Fibroblast of skin of left quadriceps (primary cell): ENCODE data around the gene CCDC13.

Source experiments
- DNase-seq, 2 experiments: peaks; one replicate each; pipeline ENCODE4 v3.0.0-alpha.2; 2013; ENCODE audit warnings: low read depth in 2 of 2

CCDC13 gene

DNA sequence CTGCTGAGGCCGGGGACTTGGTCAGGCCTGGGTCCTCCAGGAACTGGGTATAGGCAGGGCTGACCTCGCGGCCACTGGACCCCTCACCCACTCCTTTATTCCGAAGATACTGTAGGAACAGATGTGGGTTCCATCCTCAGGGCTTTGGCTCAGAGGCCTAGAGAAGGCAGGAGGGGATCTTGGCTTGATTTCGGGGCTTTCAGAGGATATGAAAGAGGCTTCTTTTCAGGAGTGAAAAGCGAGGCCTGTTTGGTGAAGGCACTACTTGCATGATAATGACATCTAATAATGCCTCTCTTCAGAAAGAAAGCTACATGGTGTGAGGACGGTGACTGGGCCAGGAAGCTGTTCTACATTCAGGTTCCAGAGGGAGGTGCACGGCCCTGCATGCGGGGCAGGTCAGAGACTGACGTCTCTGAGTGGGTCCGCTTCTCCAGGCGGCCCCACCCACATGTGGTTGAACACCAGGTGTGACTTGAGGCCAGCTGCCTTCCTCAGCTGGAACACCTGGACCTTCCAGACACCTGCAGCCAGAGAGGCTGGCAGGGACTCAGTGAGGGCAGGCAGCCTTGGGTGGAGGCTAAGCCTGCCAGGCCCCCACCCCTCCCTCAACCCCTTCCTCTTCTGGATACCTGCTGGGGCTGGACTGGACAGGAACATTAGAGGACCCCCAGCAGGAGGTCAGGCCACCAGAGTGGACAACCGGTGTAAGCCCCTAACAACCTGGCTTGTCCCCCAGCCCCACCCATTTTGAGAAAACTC is 39.4 kb downstream of the CCDC13 start:
- DNase-seq = no peak

DNA sequence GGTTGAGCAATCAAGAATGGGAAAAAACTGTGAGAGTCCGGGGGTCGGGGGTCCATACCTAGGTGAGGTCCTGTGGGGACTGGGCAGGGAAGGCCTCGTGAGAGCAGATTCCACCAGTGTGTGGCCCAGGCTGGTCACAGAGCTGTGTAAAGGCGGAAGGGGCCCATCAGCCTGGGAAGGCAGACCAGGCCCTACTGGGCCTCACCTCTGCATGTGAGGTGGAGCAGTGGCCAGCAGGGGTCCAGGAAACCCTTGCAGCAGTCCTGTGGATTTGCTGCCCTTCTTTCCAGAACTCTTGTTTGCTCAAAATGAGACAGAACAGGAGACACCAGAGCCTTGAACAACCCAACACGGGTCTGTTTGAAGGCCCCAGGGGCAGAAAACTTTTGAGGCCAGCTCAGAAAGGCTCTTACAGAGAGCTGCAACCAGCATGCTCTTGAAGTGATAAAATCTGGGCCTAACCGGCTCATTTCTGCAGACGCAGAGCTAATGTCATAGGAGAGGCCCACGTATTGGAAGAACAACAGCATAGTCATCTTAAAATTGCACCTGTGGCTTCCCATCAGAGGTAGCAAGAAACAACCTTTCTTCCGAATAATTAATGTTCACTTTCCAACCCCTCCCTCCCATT is 40.1 kb downstream of the CCDC13 start:
- DNase-seq = no peak

DNA sequence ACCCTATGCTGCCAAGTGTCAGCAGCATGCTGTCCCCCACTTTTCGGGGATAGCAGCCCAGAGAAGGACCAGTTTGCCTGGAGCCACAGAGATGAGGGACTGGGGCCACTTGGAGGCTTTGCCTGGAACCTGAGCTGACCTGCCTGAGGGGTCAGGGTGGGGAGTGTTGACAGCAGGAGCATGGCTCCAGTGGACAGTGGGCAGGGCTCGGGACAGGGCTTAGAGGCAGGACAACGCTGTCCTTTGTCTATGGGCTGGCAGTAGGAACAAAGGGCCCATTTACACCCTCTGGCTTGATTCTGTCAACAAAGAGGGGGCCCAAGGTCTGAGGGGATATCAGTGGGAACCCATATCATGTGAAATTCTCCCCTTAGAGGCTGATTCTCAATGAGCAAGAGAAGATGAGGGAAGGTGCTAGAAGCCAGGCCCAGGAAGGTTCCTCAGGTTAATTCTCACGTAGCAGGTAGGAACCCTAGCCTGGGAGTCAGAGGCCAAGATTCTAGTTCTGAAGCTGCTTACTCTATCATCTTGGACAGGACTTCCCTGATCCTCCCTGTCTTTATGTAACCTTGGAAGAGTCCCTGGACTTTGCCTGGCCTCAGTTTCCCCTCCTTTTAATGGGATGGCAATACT is 40.7 kb downstream of the CCDC13 start:
- DNase-seq = no peak

DNA sequence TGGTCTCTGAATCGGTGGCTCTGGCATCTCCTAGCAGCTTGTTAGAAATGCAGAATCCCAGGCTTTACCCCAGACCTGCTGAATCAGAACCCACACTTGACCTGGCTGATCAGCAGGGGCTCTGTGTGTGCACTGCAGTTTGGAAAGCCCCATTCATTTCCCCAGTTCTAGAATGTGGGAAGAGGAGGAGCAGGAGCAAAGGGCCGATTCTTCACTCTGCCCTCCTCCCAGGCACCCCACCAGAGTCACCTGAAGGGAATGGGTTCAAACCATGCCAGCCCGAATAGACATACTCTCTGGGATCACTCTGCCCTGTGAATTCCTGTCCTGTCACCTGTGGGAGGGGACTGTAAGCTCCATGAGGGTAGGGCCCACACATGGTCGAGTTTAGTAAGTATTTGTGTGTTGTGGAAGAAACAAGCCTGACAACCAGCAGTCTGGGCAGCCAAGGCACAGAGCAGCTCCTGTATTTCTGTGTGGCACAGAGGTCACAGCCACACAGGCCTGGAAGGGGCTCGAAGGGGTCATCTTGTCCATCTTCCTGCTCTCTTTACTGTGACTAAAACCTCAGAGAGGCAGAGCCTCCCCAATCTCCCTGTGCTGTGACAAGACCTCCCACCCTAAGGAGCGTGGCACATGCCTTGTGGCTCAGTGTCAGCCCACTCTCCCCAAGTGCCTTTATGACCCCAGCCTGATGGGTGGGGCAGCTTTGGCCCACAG is 41.4 kb downstream of the CCDC13 start:
- no peak for DNase-seq

DNA sequence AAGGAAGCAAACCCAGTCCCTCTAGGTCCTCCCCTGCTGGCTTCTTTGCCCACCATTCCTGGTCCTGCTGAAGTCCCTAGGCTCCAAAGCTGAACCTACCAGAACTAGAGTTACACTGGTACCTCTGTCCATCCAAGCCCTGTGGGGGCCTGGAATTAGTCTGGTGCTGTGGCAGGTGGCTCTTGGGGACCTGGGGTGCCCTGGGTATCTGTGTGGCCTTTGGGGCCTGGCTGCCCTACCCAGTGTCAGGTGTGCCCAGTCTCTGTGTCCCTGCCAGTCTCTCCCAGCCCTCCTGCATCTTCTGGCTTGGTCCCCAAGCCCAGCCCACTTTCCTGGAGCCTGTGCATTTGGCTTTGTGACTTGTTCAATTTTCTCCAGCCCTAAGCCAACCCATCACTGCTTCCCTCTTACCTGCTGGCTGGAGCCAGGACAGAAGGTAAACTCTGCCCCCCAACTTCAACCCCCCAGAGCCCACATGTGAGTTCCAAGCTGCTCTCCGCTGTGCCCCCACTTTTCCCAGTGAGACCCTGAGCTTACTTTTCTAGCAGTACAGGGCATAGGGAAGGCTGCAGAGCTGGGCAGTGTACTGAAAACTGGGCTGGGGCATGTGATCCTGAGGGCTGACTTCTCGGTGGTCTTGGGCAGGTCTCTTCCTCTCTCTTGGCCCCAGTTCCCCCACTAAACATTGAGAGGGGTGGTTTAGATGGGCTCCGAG is 42.2 kb downstream of the CCDC13 start:
- DNase-seq = no peak

DNA sequence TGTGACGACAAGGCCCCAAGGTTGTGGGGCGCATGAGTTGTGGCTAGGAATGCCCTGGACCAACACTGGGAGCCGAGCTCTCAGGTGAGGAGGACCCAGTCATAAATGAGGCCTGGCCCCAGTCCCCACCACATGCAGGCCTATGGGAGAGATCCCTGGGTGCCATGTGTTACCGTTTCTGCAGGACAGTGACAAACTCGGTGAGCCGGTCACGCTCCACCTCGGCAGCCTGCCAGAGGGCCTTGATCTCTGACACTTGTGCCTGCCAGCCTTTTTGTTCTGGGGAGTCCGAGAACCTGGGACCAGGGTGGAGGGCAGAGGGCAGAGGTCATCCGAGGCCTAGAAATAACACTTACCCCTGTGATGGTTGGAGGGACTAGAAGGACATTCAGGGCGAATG is 42.8 kb downstream of the CCDC13 start:
- DNase-seq = no peak

DNA sequence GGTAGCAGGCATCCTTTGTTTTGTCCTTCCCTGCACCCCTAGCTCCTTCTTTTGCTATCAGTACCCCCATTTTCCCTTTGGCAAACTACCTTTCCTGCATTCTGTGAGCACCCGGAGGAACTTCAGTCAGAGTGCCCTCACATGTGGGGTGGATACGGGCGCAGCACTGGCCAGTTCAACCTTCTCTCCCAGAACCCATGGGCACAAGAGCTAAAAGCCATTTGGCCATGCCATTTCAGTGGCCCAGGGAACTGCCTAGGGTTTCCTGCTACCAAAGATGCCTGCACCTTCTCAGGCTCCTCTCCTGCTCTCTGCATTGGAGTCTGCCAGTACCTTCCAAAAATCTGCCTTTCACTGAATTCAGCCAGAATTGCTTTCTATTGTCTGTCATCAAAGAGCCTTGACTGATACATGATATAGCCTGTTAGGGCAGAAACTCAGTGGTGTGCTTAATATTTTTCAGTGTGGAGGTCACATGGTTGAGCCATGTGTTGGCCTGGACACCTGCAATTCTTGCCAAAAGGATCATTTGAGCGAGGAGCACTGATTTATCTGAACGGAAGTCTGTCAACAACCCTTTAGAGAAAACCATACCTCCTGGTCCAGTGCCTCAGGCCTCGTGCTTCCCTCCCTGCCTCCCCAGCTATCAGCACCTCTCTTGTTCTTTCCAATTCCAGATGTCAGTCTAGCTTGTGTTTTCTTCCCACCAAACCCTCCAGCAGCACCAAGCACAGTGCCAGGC is 43.5 kb downstream of the CCDC13 start:
- no peak for DNase-seq

DNA sequence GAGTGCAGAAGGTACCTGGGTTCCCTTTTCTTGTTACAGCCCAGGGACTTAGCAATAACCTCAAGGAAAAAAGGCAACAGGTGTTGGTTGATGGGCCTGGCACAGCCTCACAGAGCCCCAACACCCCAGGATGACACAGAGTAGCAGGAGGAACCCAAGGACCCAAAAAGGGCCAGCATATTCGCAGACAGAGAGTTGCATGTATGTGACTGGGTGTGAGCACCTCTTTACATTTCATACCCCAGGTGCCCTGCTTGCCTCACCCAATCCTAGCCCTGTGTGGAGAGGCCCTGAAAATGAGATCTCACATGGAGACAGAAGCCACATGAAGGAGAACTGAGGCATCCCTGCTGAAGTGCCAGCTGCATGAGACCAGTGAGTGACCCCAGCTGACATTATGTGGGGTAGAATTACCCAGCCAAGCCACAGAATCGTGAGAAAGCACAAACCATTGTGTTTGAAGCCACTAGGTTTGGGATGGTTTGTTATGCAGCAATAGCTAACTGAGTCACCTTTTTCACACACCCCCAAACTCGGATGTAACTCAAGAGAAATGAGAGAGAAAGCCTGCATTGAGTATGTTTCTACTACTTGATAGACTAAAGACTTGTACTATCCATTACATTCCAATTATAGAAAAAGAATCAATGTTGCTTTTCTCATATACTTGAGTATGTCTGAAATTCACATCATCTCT is 44.2 kb downstream of the CCDC13 start:
- no peak for DNase-seq

DNA sequence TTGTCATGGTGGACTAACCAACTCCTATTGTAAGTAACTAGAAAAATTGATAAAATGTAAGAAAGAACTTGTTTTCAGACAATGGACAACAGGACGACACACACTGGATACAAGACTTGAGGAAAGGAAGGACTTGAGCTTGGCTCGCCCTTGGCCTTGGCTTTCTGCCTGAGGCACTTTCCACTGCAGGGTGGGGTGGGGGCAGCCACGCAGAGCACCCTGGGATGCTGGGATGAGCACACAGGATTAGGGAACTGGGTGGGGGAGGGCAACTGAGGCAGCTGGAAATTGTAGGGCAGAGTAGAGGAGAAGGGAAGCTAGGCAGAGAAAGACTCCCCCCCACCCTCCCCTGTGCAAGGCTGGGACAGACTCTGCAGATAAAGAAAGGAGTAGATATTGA is 45.0 kb downstream of the CCDC13 start:
- DNase-seq = no peak

DNA sequence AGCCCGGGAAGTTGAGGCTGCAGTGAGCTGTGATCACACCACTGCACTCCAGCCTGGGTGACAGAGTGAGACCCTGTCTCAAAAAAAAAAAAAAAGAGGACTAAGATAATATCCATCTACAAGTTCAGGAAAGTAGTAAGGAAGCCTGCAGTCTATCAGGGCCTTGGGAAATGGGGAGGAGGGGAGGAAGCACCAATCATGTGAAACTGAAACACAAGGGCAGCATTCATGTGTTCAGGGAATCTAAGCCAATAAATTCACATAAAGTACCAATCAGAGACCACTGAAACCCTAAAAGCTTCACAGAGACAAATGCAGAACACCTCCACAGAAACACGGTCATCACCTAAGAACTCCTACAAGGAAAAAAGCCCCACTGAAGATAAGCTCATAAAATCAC is 47.6 kb downstream of the CCDC13 start:
- no peak for DNase-seq

DNA sequence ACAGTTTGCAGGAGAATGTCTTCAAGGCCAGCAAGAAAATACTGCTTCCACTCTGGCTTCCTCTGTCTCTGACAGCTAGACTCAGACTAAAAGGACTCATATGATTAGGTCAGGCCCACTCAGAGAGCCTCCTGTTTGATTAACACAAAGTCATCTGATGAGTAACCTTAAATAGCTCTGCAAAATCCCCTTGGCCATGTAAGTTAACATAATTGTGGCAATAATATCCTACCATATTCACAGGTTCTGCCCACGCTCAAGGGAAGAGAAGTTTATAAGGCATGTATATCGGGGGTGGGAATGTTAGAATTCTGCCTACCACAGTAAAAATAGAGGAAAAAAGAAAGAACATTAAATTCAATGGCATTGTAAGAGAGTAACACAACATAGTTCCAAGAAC is 49.8 kb downstream of the CCDC13 start:
- DNase-seq = no peak
